Prostate gland (tissue), 2 donors: ENCODE data around the gene DOCK10. TPM values are rescaled to one million over a fixed set of nuclear protein-coding genes. Genes with fewer than 3 reads are reported as not detected.

ENCODE experiments used
- DNase-seq: peaks from one replicate; pipeline ENCODE4 v3.0.0-alpha.2; 2019; ENCODE audit warnings: low spot score
- H3K27ac ChIP-seq, 2 donors: fragments of 200-600 bp; sonication (generic); 2 replicates each; pipeline ENCODE4 v1.5.1; 2017 to 2019
- H3K27me3 ChIP-seq: fragments of 200-600 bp; sonication (generic); replicated peaks from 2 replicates; pipeline ENCODE4 v1.5.1; 2019; ENCODE audit not compliant: insufficient read depth
- H3K36me3 ChIP-seq, 2 donors: fragments of 200-600 bp; sonication (generic); 1 replicate in 1 of 2; 2 replicates in 1 of 2; pipeline versions ENCODE4 v1.5.1 to v1.8.1; 2017 to 2019
- H3K4me1 ChIP-seq: fragments of 200-600 bp; sonication (generic); replicated peaks from 2 replicates; pipeline ENCODE4 v1.5.1; 2019
- H3K4me3 ChIP-seq, 2 donors: fragments of 200-600 bp; sonication (generic); 2 replicates each; pipeline ENCODE4 v1.5.1; 2017 to 2019
- H3K9me3 ChIP-seq: fragments of 200-600 bp; sonication (generic); 2 replicates; pipeline ENCODE4 v1.5.1; 2017
- POLR2A ChIP-seq: fragments of 450-650 bp; IDR thresholded peaks from one replicate; pipeline ENCODE4 v1.6.1; 2016; ENCODE audit warnings: antibody characterized with exemption, mild to moderate bottlenecking
- POLR2AphosphoS5 ChIP-seq: sonication (generic); formaldehyde crosslinking; IDR thresholded peaks from one replicate; pipeline ENCODE4 v1.6.1; 2017; ENCODE audit warnings: antibody characterized with exemption
- WGBS: methylation state at CpG from one replicate; pipeline ENCODE4 v1.1.5; 2018; 5-methylcytosine and 5-hydroxymethylcytosine counted together
- intact Hi-C: fragments of 100-400 bp; cut with DNase I; formaldehyde crosslinking; loops from one replicate; pipeline ENCODE4 v1.14.2; 2022
- total RNA-seq, 2 donors: library from RNA; depleted of rRNA; stranded (reverse); fragments of >200 nt; gene quantifications; one replicate each; pipeline ENCODE4 v1.1.0, GENCODE V29; 2016
- TF ChIP-seq, protein P1 (sequence below), 4 experiments: fragments of 200-600 bp in 2 of 4; fragments of 450-650 bp in 2 of 4; sonication (generic) in 2 of 4; IDR thresholded peaks; 1 replicate in 3 of 4; 2 replicates in 1 of 4; pipeline ENCODE4 v1.5.1; 2016 to 2019; ENCODE audit warnings: antibody characterized with exemption in 4 of 4, mild to moderate bottlenecking in 2 of 4, moderate library complexity in 2 of 4

Gene DOCK10
- total RNA-seq, 2 donors from 2014 or later = 4.8 to 6.2 TPM

DNA sequence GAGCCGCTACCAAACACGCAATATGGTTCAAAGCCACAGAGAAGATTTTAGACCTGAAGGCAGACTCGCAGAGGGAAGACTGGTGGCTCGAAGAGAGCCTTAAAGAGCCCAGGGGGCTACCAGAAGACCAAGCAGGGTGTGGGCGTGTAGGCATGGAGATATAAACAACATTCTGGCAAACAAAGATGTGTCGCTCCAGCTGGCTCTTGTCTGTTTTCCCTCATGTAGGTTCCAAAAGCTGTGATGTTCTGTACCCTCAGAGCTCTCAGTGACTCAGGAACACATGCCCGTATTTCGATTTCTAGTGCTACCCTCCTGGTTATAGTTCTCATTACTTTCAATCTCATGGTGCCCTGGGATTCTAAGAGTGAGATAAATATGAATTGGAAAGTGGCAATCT, 44.5 kb downstream of the DOCK10 start:
- no peak for DNase-seq
- no peaks in the 10 kb centered on the region for H3K9me3 ChIP-seq
- TF ChIP-seq, protein P1, sequence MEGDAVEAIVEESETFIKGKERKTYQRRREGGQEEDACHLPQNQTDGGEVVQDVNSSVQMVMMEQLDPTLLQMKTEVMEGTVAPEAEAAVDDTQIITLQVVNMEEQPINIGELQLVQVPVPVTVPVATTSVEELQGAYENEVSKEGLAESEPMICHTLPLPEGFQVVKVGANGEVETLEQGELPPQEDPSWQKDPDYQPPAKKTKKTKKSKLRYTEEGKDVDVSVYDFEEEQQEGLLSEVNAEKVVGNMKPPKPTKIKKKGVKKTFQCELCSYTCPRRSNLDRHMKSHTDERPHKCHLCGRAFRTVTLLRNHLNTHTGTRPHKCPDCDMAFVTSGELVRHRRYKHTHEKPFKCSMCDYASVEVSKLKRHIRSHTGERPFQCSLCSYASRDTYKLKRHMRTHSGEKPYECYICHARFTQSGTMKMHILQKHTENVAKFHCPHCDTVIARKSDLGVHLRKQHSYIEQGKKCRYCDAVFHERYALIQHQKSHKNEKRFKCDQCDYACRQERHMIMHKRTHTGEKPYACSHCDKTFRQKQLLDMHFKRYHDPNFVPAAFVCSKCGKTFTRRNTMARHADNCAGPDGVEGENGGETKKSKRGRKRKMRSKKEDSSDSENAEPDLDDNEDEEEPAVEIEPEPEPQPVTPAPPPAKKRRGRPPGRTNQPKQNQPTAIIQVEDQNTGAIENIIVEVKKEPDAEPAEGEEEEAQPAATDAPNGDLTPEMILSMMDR (IDR thresholded peaks at IDR 0.05) = no peak
- TF ChIP-seq POLR2A = no peak
- no peak for TF ChIP-seq POLR2AphosphoS5
- H3K27ac ChIP-seq = no peak overlapping the region
- H3K4me3 ChIP-seq = no peak overlapping the region
- no peaks in the 10 kb centered on the region for H3K27me3 ChIP-seq
- no peaks in the 10 kb centered on the region for H3K36me3 ChIP-seq
- WGBS = 67% methylated on average over 8 of the region's 8 CpGs
- intact Hi-C loops = no loop called here
- H3K4me1 ChIP-seq = no peaks in the 10 kb centered on the region

DNA sequence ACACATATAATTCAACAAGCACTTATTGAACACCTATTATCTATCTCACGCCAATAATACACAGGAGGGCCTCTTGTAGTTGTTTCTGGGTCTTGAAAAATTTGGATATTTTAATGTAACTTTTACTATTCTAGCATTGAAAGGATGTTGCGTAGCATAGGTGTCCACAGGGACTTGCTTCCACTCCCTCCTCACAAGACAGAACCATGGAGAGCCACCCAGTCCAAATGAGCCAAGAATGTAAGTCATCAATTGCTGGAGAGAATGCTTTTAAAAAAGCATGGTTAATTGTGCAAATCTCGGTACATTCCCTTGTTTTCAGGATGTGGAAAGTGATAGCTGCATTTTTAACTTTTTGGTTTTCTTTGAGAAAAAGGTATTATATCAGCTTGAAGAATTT, 46.8 kb downstream of the DOCK10 start:
- Histone ChIP-seq H3K36me3 (no peaks in the 10 kb centered on the region), H3K4me1 (no peaks in the 10 kb centered on the region), H3K9me3 (no peaks in the 10 kb centered on the region), H3K4me3 (no peak overlapping the region), H3K27ac (no peak overlapping the region), H3K27me3 (no peaks in the 10 kb centered on the region)
- DNase-seq = no peak
- intact Hi-C loops = no loop called here
- TF ChIP-seq, protein P1 (IDR thresholded peaks at IDR 0.05) = no peak
- WGBS = 96% methylated on average over 3 of the region's 3 CpGs

DNA sequence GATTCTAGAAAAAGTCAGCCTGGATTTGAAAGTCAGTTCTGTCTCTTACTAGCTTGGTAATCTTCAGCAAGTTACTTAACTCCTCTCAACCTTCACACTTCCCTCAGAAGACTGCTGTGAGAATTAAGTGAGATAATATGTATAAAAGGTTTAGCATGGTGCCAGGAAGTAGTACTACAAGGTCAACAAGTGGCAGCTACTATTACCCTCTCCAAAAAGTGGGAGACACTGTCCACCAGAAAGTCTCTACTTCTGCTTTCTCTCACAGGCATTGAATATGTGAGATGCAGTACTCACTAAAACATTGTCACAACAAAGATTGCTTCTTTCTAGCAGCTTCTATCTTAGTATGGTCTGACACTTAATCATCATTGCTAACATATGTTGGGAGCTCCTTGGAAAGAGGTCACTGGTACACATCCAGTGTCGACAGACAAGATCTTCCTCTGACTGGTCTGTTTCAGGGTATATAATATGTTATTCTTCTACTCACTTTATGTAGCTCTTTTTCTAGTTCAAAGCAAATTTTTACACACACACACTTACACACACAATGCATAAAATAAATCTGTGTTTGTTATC, 47.9 kb downstream of the DOCK10 start:
- no peak for DNase-seq
- Histone ChIP-seq H3K27ac (no peak overlapping the region), H3K9me3 (no peaks in the 10 kb centered on the region), H3K4me3 (no peak overlapping the region), H3K27me3 (no peaks in the 10 kb centered on the region), H3K4me1 (no peaks in the 10 kb centered on the region), H3K36me3 (no peaks in the 10 kb centered on the region)
- 58% methylated on average over 1 of the region's 1 CpG for WGBS
- TF ChIP-seq POLR2AphosphoS5 (no peak), POLR2A (no peak)
- TF ChIP-seq, protein P1 (IDR thresholded peaks at IDR 0.05) = no peak
- intact Hi-C loops = no loop called here

DNA sequence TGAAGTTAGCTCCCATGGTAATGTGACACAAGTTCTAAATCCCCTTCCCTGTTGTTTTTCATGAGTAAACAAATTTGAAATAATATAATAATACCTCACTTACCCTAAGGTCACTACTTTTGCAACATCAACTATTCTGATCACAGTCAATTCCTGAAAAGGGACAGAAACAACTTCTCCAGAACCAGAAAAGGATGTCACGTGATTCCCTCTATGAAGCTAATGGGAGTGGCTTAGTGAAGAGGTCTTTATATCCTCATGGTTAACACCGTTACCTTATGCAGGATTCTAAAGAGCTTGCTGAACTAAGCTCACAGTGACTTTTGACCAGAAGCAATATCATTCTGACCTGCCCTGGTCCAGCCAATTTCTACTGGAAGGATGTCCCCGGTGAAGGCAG, 51.6 kb downstream of the DOCK10 start:
- 93% methylated on average over 3 of the region's 3 CpGs for WGBS
- Histone ChIP-seq H3K4me1 (no peaks in the 10 kb centered on the region), H3K27me3 (peaks cover 6% of the 10 kb centered on the region), H3K27ac (no peak overlapping the region), H3K9me3 (no peaks in the 10 kb centered on the region), H3K36me3 (no peaks in the 10 kb centered on the region), H3K4me3 (no peak overlapping the region)
- no peak for DNase-seq
- intact Hi-C loops = no loop called here
- TF ChIP-seq POLR2A (no peak), POLR2AphosphoS5 (no peak)
- TF ChIP-seq, protein P1 (IDR thresholded peaks at IDR 0.05) = no peak

DNA sequence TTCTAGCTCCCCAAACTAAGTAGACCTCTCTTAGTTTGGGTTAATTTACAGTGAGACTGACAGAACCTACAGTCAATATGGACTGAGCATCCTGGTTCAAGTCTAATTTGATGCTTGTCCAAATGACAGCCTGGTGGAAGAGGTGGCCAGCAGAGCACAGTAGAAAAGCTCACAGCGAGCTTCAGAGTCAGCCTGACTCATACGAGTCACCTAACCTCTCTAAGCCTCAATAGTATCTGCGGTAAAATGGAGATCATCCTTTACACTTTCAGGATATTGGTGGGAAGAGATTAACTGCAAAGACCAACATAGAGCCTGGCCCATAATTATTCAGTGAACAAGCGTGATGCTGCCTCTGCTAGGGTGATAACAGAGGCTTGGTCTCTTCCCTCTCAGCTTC, 54.5 kb downstream of the DOCK10 start:
- no peak overlapping the region for H3K4me3 ChIP-seq
- no peak overlapping the region for H3K27ac ChIP-seq
- no peak for DNase-seq
- no peaks in the 10 kb centered on the region for H3K36me3 ChIP-seq
- intact Hi-C loops = no loop called here
- no peaks in the 10 kb centered on the region for H3K9me3 ChIP-seq
- 96% methylated on average over 4 of the region's 4 CpGs for WGBS
- no peak for TF ChIP-seq POLR2A
- TF ChIP-seq, protein P1 (IDR thresholded peaks at IDR 0.05) = no peak
- no peak for TF ChIP-seq POLR2AphosphoS5
- H3K27me3 ChIP-seq = peaks cover 6% of the 10 kb centered on the region
- H3K4me1 ChIP-seq = no peaks in the 10 kb centered on the region
